Measurements from ENCODE around the gene ADAMTS9.

DNA sequence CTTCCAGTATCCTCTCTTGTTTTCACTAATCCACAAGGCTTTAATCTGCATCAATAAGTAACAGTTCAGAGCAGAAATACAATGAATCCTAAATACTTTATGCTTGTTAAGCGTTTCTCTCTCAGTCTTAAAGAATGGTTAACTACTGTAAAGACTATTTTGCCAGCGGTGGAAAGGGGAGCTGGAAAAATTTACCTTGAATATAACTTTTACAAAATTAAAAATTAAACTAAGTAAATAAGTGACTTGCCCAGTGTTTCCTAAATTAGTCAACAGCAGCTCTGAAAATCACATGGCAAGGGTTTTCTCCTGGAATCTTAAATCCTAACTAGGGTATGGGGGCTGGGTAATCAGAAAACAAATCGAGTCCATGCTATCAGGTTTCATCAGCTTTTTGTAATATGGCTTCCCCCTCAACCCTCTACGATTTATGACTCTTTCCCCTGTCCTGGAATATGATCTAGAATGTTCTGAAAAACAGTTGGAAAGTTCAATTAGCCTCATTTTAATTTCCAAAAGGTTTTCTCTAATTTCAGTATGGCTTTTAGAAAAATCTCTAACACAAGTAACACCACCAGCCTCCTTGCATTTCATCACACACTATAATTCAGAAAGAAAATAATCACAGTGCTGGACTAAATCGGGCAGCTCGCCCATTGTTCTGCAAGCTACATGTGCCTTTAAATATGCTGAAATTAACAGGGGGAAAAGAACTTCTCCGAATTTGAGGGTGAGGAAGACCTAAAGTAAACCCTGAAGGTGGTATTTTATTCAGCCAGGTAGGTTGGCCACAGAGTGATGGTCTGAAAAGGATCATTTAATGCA lies 133.5 kb downstream of the ADAMTS9 start:
- TF ChIP-seq, protein P1, sequence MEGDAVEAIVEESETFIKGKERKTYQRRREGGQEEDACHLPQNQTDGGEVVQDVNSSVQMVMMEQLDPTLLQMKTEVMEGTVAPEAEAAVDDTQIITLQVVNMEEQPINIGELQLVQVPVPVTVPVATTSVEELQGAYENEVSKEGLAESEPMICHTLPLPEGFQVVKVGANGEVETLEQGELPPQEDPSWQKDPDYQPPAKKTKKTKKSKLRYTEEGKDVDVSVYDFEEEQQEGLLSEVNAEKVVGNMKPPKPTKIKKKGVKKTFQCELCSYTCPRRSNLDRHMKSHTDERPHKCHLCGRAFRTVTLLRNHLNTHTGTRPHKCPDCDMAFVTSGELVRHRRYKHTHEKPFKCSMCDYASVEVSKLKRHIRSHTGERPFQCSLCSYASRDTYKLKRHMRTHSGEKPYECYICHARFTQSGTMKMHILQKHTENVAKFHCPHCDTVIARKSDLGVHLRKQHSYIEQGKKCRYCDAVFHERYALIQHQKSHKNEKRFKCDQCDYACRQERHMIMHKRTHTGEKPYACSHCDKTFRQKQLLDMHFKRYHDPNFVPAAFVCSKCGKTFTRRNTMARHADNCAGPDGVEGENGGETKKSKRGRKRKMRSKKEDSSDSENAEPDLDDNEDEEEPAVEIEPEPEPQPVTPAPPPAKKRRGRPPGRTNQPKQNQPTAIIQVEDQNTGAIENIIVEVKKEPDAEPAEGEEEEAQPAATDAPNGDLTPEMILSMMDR (IDR thresholded peaks at IDR 0.05; ENCODE audit: low read depth, low read length): no peak
- TF ChIP-seq EZH2phosphoT487 (IDR thresholded peaks at IDR 0.05; ENCODE audit: low read depth): no peak

All from OCI-LY3 (cell line).